ENCODE results near the gene COA3.
A peak's percentile ranks its signal among the peaks of the same experiment; 100 is the strongest.

Gene COA3

GRCh38 chr17:42817866-42818265 lies 19.4 kb upstream of the COA3 start:
- peak; percentile 94 for DNase-seq (ENCODE audit: low spot score)

- peak; percentile 64 for DNase-seq (ENCODE audit: low spot score)
These were observed 16.3 kb upstream of the COA3 start for GRCh38 chr17:42814633-42815399.

- peak; percentile 43 for DNase-seq (ENCODE audit: low spot score)
These were observed 10.7 kb upstream of the COA3 start for GRCh38 chr17:42809250-42809649.

- DNase-seq (ENCODE audit: low spot score), result no peak
These were observed 7.7 kb upstream of the COA3 start for GRCh38 chr17:42806249-42806648.

- DNase-seq (ENCODE audit: low spot score), result no peak
These were observed 6.4 kb upstream of the COA3 start for GRCh38 chr17:42804918-42805367.

- no peak for DNase-seq (ENCODE audit: low spot score)
These were observed 4.8 kb upstream of the COA3 start for GRCh38 chr17:42803074-42803883.

- DNase-seq (ENCODE audit: low spot score), result peak; percentile 12
These were observed 507 bp downstream of the COA3 start for GRCh38 chr17:42798011-42798382.

- peak; percentile 88 for DNase-seq (ENCODE audit: low spot score)
These were observed 1.2 kb downstream of the COA3 start for GRCh38 chr17:42797067-42798007.

GRCh38 chr17:42796066-42796758 lies 2.3 kb downstream of the COA3 start:
- DNase-seq (ENCODE audit: low spot score), result no peak

GRCh38 chr17:42795465-42795864 lies 3.0 kb downstream of the COA3 start:
- peak; percentile 33 for DNase-seq (ENCODE audit: low spot score)

GRCh38 chr17:42795061-42795460 lies 3.4 kb downstream of the COA3 start:
- DNase-seq (ENCODE audit: low spot score), result no peak

GRCh38 chr17:42792545-42792944 lies 6.0 kb downstream of the COA3 start:
- no peak for DNase-seq (ENCODE audit: low spot score)

GRCh38 chr17:42791948-42792347 lies 6.6 kb downstream of the COA3 start:
- DNase-seq (ENCODE audit: low spot score), result no peak

GRCh38 chr17:42787266-42787665 lies 11.2 kb downstream of the COA3 start:
- no peak for DNase-seq (ENCODE audit: low spot score)

- DNase-seq (ENCODE audit: low spot score), result no peak
These were observed 13.5 kb downstream of the COA3 start for GRCh38 chr17:42784811-42785592.

GRCh38 chr17:42784409-42784808 lies 14.1 kb downstream of the COA3 start:
- no peak for DNase-seq (ENCODE audit: low spot score)

GRCh38 chr17:42783791-42784138 lies 14.7 kb downstream of the COA3 start:
- DNase-seq (ENCODE audit: low spot score), result no peak

- peak; percentile 96 for DNase-seq (ENCODE audit: low spot score)
These were observed 15.3 kb downstream of the COA3 start for GRCh38 chr17:42783062-42783790.

GRCh38 chr17:42782166-42783061 lies 16.1 kb downstream of the COA3 start:
- DNase-seq (ENCODE audit: low spot score), result no peak
